HG03139 (cell line): Measurements from ENCODE around the gene PEX11B.

Source experiments
- ATAC-seq: cut with Tn5 transposase; IDR thresholded peaks from one replicate; pipeline ENCODE4 v1.9.1; 2021; ENCODE audit not compliant: unreplicated experiment

PEX11B gene

DNA sequence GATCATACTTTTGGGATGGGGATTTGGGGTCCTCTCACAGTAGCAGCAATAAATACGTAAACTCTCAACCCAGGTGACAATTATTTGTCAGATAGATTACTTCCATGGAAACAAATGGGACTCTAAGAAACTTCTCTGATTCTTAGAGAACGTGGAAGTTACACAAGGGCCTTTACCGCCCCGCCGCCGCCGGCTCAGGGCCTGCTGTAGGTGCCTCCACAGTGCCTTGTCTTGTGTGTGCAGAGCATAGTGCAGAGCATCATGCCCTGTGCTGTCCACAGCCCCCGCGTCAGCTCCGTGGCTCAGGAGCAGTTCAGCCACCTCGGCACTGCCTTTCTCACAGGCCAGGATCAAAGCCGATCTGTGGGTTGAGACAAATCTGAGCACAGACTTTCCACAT lies 43.9 kb downstream of the PEX11B start:
- ATAC-seq = no peak

GRCh38 chr1:145871994-145872924 lies 46.3 kb downstream of the PEX11B start:
- ATAC-seq = no peak

DNA sequence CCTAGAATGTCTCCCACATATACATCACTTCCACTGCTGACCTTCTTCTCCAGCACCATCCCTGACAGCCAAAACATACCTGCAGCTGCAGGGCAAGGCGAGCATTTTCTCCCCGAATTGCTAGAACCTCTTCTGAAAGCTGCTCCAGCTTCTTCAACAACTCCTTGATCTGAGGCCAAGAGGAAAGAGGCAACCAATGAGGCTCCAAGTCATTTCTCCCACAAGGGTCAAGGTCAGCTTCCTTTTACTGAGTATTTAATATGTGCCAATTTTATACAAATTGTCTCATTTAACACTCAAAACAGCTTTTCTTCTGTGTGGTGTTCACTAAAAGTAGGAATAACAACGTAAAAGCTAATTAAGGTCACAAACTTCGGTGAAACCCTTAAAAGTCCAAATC lies 50.3 kb downstream of the PEX11B start:
- ATAC-seq = no peak

DNA sequence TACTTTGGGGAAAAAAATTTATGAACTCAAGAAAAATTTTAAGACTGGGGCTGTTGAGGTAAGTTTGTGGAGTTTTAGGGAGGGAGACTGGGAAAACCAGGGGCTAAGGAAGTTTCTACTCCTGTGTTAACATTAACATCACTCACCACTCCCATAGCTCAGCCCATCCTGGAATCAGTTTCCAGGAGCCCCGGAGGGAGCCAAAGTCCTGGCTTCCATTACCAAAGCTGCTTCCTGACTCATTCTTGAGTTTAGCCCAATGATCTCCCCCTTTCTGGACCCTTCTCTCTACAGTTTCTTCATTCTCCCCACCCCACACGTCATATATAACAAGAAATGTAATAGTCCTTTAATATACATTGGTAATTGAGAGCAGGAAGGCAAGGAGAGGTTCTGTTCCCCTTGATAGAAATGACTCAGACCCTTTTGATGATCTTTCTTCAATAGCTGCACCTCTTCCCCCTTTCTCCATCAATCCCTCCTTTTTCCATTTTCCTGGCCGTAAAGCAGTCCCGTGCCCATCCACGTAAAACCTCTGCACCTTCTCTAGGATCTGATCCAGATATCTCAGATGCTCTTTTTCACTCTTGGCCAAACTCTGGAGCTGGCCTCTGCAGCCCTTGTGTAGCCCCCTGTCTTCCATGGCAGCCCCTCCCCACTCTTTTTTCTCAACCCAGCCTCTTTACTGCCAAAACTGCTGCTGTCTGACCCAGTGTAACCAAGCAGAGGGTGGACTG lies 55.1 kb downstream of the PEX11B start:
- no peak for ATAC-seq
